ENCODE measurements around the gene IL16.
A peak's percentile ranks its signal among the peaks of the same experiment; 100 is the strongest.

The IL16 gene

GRCh38 chr15:81298611-81299010 lies 101.9 kb downstream of the IL16 start:
- DNase-seq (ENCODE audit: insufficient read length, low spot score) (no peak), FAIRE-seq (peak; percentile 77)
- TF ChIP-seq POLR2AphosphoS5 (IDR thresholded peaks at IDR 0.05; ENCODE audit: low read depth, low read length) (peak; percentile 7), TAF1 (IDR thresholded peaks at IDR 0.05; ENCODE audit: low read depth, low read length) (no peak)

GRCh38 chr15:81299156-81299555 lies 102.5 kb downstream of the IL16 start:
- no peak for TF ChIP-seq TAF1 (IDR thresholded peaks at IDR 0.05; ENCODE audit: low read depth, low read length)
- no peak; the same call in 1 of the 2 replicates for TF ChIP-seq POLR2AphosphoS5 (IDR thresholded peaks at IDR 0.05; ENCODE audit: low read depth, low read length)
- TF ChIP-seq POLR2A (IDR thresholded peaks at IDR 0.05; ENCODE audit: low read depth, low read length) = no peak
- TF ChIP-seq SPI1 (IDR thresholded peaks at IDR 0.05; ENCODE audit: low read depth, low read length) = no peak
- no peak for TF ChIP-seq POU2F2 (IDR thresholded peaks at IDR 0.05; ENCODE audit: low read depth, low read length)
- TF ChIP-seq PAX5 (IDR thresholded peaks at IDR 0.05; ENCODE audit: insufficient read depth, low read length, severe bottlenecking) = no peak
- no peak for DNase-seq (ENCODE audit: insufficient read length, low spot score)
- no peak for FAIRE-seq

DNA sequence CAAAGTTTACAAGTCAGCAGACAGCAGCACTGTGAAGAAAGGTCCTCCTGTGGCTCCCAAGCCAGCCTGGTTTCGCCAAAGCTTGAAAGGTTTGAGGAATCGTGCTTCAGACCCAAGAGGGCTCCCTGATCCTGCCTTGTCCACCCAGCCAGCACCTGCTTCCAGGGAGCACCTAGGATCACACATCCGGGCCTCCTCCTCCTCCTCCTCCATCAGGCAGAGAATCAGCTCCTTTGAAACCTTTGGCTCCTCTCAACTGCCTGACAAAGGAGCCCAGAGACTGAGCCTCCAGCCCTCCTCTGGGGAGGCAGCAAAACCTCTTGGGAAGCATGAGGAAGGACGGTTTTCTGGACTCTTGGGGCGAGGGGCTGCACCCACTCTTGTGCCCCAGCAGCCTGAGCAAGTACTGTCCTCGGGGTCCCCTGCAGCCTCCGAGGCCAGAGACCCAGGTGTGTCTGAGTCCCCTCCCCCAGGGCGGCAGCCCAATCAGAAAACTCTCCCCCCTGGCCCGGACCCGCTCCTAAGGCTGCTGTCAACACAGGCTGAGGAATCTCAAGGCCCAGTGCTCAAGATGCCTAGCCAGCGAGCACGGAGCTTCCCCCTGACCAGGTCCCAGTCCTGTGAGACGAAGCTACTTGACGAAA lies 103.1 kb downstream of the IL16 start:
- TF ChIP-seq POLR2AphosphoS5 (IDR thresholded peaks at IDR 0.05; ENCODE audit: low read depth, low read length) (no peak), POLR2A (IDR thresholded peaks at IDR 0.05; ENCODE audit: low read depth, low read length) (0 out of 2 replicates have a peak, but pooled peaks have one; percentile 24)
- DNase-seq (ENCODE audit: insufficient read length, low spot score) (no peak), FAIRE-seq (peak; percentile 70)

GRCh38 chr15:81301385-81301784 lies 104.7 kb downstream of the IL16 start:
- FAIRE-seq = no peak
- TF ChIP-seq SPI1 (IDR thresholded peaks at IDR 0.05; ENCODE audit: low read depth, low read length) = peak; percentile 51
- no peak for TF ChIP-seq POLR2A (IDR thresholded peaks at IDR 0.05; ENCODE audit: low read depth, low read length)
- DNase-seq (ENCODE audit: insufficient read length, low spot score) = no peak

DNA sequence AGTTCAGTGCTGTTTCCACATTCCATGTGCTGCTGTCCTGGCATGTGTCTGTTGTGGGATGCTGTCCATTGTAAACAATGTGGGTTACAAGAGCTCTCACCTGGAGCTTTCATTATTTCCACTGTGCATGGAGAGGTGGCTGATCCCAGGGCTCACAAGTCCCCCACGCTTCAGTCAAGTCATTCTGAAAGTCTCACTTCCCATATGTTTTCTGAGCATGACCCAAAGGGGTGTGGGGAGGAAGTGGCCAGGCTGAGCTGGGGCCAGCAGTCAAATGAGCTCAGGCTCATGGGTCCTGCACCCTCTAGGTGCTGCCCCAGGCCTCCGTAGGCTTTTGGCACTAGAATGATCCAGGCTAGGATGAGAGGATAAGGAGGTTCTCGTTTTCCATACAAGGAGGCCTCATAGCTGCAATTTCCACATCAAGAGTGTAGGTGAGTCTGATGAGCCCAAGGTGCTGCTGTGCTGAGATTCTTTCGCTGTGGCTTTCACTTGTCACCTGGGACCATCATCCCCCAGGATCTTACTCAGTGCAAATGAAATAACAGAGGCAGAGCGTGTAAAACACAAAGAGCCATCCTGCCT lies 105.2 kb downstream of the IL16 start:
- FAIRE-seq = peak; percentile 94
- no peak for TF ChIP-seq TAF1 (IDR thresholded peaks at IDR 0.05; ENCODE audit: low read depth, low read length)
- peak; percentile 85 for TF ChIP-seq POU2F2 (IDR thresholded peaks at IDR 0.05; ENCODE audit: low read depth, low read length)
- TF ChIP-seq SPI1 (IDR thresholded peaks at IDR 0.05; ENCODE audit: low read depth, low read length) = peak; percentile 99
- TF ChIP-seq POLR2A (IDR thresholded peaks at IDR 0.05; ENCODE audit: low read depth, low read length) = peak; percentile 63; the same call in 1 of the 2 replicates
- peak; percentile 49 for DNase-seq (ENCODE audit: insufficient read length, low spot score)

DNA sequence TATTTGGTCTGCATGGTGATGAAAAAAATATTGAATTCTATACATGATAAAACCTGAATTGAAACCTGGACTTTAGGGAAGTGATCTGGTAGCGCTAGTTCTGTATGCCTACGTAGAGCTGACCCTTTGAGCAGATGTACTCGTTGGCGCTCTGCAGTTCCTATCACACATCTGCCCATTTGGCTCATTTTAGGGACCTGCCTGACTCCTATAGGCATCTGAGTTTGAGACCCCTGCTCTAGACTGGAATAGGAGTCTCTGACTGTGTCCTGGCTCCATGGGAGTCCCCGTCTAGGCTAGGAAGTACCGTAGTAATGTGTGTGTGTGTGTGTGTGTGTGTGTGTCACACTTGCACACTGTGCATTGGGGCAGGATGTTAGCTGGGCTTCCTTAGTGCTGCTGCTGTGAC lies 106.0 kb downstream of the IL16 start:
- DNase-seq (ENCODE audit: insufficient read length, low spot score) = no peak
- TF ChIP-seq POLR2A (IDR thresholded peaks at IDR 0.05; ENCODE audit: low read depth, low read length) (0 out of 2 replicates have a peak, but pooled peaks have one; percentile 13), POLR2AphosphoS5 (IDR thresholded peaks at IDR 0.05; ENCODE audit: low read depth, low read length) (no peak), PAX5 (IDR thresholded peaks at IDR 0.05; ENCODE audit: insufficient read depth, low read length, severe bottlenecking) (no peak), POU2F2 (IDR thresholded peaks at IDR 0.05; ENCODE audit: low read depth, low read length) (no peak), SPI1 (IDR thresholded peaks at IDR 0.05; ENCODE audit: low read depth, low read length) (peak; percentile 89), TAF1 (IDR thresholded peaks at IDR 0.05; ENCODE audit: low read depth, low read length) (no peak)
- FAIRE-seq = peak; percentile 83

DNA sequence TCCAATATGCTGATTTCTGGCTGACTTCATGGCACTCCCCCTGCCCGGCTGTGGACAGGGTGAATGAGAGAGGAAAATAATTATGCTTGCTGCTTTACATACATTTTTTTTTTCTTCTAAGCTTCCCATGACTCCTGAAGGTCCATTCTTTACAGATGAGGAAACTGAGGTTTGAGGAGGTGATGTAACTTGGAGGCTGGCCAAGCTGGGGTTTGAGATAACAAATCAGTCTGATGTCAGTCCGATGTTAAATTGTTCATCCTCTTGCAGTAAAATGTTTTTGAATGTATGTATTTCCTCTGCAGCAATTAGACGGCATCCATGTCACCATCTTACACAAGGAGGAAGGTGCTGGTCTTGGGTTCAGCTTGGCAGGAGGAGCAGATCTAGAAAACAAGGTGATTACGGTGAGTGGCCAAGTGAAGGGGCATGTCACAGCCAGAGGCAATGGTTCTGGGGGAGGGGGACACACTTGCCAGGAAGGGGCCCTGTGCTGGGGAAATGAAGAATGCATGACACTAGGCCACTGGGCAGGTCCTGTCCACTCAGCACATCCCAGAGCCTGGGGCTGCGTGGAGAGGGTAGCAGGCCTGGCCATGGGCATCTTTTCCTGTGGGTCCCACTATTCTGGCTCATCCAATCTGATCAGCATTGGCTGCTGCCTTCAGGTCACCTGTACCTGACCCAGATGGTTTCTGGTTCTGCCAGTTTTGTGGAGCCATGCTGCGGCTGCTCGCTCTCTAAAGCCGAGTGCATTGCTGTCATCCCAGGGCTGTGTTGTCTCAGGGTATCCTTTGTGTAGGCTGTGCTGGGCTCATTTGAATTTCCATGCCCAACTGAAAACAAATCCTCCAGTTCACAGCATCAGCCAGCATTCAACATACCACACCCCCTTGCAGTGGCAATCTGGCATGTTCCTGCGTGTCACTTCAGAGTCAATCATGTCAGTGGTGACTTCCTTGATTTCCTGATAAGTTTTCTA lies 106.9 kb downstream of the IL16 start:
- FAIRE-seq = peak; percentile 48
- no peak for TF ChIP-seq PAX5 (IDR thresholded peaks at IDR 0.05; ENCODE audit: insufficient read depth, low read length, severe bottlenecking)
- TF ChIP-seq TAF1 (IDR thresholded peaks at IDR 0.05; ENCODE audit: low read depth, low read length) = no peak
- no peak for TF ChIP-seq SPI1 (IDR thresholded peaks at IDR 0.05; ENCODE audit: low read depth, low read length)
- no peak for TF ChIP-seq POU2F2 (IDR thresholded peaks at IDR 0.05; ENCODE audit: low read depth, low read length)
- TF ChIP-seq POLR2A (IDR thresholded peaks at IDR 0.05; ENCODE audit: low read depth, low read length) = no peak
- no peak for TF ChIP-seq POLR2AphosphoS5 (IDR thresholded peaks at IDR 0.05; ENCODE audit: low read depth, low read length)
- no peak for DNase-seq (ENCODE audit: insufficient read length, low spot score)

GRCh38 chr15:81304226-81304625 lies 107.5 kb downstream of the IL16 start:
- TF ChIP-seq POLR2AphosphoS5 (IDR thresholded peaks at IDR 0.05; ENCODE audit: low read depth, low read length) = no peak
- DNase-seq (ENCODE audit: insufficient read length, low spot score) (no peak), FAIRE-seq (peak; percentile 20)

GRCh38 chr15:81308260-81308659 lies 111.6 kb downstream of the IL16 start:
- TF ChIP-seq PAX5 (IDR thresholded peaks at IDR 0.05; ENCODE audit: insufficient read depth, low read length, severe bottlenecking) (no peak), POLR2A (IDR thresholded peaks at IDR 0.05; ENCODE audit: low read depth, low read length) (no peak; the same call in 1 of the 2 replicates), POLR2AphosphoS5 (IDR thresholded peaks at IDR 0.05; ENCODE audit: low read depth, low read length) (peak; percentile 51; the same call in 1 of the 2 replicates), POU2F2 (IDR thresholded peaks at IDR 0.05; ENCODE audit: low read depth, low read length) (no peak), SPI1 (IDR thresholded peaks at IDR 0.05; ENCODE audit: low read depth, low read length) (no peak)
- DNase-seq (ENCODE audit: insufficient read length, low spot score) (no peak), FAIRE-seq (no peak)
